CD14-positive monocyte (primary cell): Measurements from ENCODE around the gene CEP112. TPM values are rescaled to one million over a fixed set of nuclear protein-coding genes. Genes with fewer than 3 reads are reported as not detected.

Source experiments
- DNase-seq, 3 donors: peaks; one replicate each; pipeline ENCODE4 v3.0.0-alpha.2; 2011 to 2022
- H2AFZ ChIP-seq: 2 replicates; pipeline ENCODE4 v1.6.0; 2012; ENCODE audit warnings: mild to moderate bottlenecking, low read depth, low read length, inconsistent platforms; ENCODE audit not compliant: insufficient read depth, poor library complexity, severe bottlenecking
- H3K27ac ChIP-seq, 2 donors: 1 replicate in 1 of 2; 2 replicates in 1 of 2; pipeline ENCODE4 v1.5.1; 2012 to 2013; ENCODE audit warnings: low read length in 2 of 2, control low read depth in 1 of 2, inconsistent platforms in 1 of 2, low read depth in 1 of 2, mild to moderate bottlenecking in 1 of 2
- H3K27me3 ChIP-seq, 2 donors: one replicate each; pipeline versions ENCODE4 v1.6.0 to v1.6.1; 2011 to 2013; ENCODE audit warnings: low read length in 2 of 2; ENCODE audit not compliant: control insufficient read depth in 2 of 2, insufficient read depth in 2 of 2
- H3K36me3 ChIP-seq, 2 donors: replicated peaks in 1 of 2; 1 replicate in 1 of 2; 2 replicates in 1 of 2; pipeline versions ENCODE4 v1.5.1 to v1.6.1; 2012 to 2013; ENCODE audit warnings: low read length in 2 of 2, control low read depth in 1 of 2, inconsistent platforms in 1 of 2, mild to moderate bottlenecking in 1 of 2; ENCODE audit not compliant: insufficient read depth in 2 of 2, control insufficient read depth in 1 of 2
- H3K4me1 ChIP-seq, 2 donors: 1 replicate in 1 of 2; 2 replicates in 1 of 2; pipeline versions ENCODE4 v1.5.1 to v1.6.1; 2012 to 2013; ENCODE audit warnings: low read length in 2 of 2, control low read depth in 1 of 2, inconsistent platforms in 1 of 2, mild to moderate bottlenecking in 1 of 2, moderate library complexity in 1 of 2; ENCODE audit not compliant: insufficient read depth in 2 of 2, control insufficient read depth in 1 of 2
- H3K4me2 ChIP-seq: replicated peaks from 2 replicates; pipeline ENCODE3; 2012; ENCODE audit warnings: low read length, moderate library complexity, mild to moderate bottlenecking; ENCODE audit not compliant: poor library complexity, severe bottlenecking; ENCODE audit errors: extremely low read depth
- H3K4me3 ChIP-seq, 3 experiments: fragments of 200-600 bp in 1 of 3; sonication (generic) in 1 of 3; replicated peaks in 1 of 3; 1 replicate in 2 of 3; 2 replicates in 1 of 3; pipeline ENCODE4 v1.5.1; 2011 to 2013; ENCODE audit warnings: low read length in 3 of 3, mild to moderate bottlenecking in 3 of 3, control low read depth in 2 of 3, low read depth in 2 of 3, inconsistent platforms in 1 of 3, moderate library complexity in 1 of 3
- H3K79me2 ChIP-seq: 2 replicates; pipeline ENCODE4 v1.6.0; 2012; ENCODE audit warnings: mild to moderate bottlenecking, control low read depth, inconsistent platforms, low read length, moderate library complexity; ENCODE audit not compliant: insufficient read depth
- H3K9ac ChIP-seq: 2 replicates; pipeline ENCODE4 v1.6.0; 2017; ENCODE audit warnings: low read length, mild to moderate bottlenecking; ENCODE audit not compliant: insufficient read depth, poor library complexity, severe bottlenecking
- H3K9me3 ChIP-seq, 2 donors: replicated peaks in 1 of 2; 1 replicate in 1 of 2; 2 replicates in 1 of 2; pipeline versions ENCODE4 v1.5.1 to v1.6.1; 2012 to 2013; ENCODE audit warnings: low read length in 2 of 2, control low read depth in 1 of 2; ENCODE audit not compliant: control insufficient read depth in 1 of 2, insufficient read depth in 1 of 2
- H4K20me1 ChIP-seq: 2 replicates; pipeline ENCODE4 v1.6.0; 2012; ENCODE audit warnings: mild to moderate bottlenecking, low read length, control low read depth, moderate library complexity; ENCODE audit not compliant: insufficient read depth
- H3K27ac Mint-ChIP-seq, 7 donors: one replicate each; pipeline ENCODE4 v1.8.0; 2020; ENCODE audit warnings: mild to moderate bottlenecking in 7 of 7, mixed read lengths in 7 of 7, moderate library complexity in 6 of 7, inconsistent platforms in 2 of 7
- H3K27me3 Mint-ChIP-seq, 3 donors: one replicate each; pipeline ENCODE4 v1.8.0; 2021 to 2022; ENCODE audit warnings: low read depth in 3 of 3, mild to moderate bottlenecking in 3 of 3, mixed read lengths in 3 of 3, moderate library complexity in 3 of 3, inconsistent platforms in 1 of 3
- H3K36me3 Mint-ChIP-seq, 2 donors: one replicate each; pipeline ENCODE4 v1.8.0; 2020; ENCODE audit warnings: mixed read lengths in 2 of 2, inconsistent platforms in 1 of 2, mild to moderate bottlenecking in 1 of 2
- H3K4me1 Mint-ChIP-seq: one replicate; pipeline ENCODE4 v1.8.0; 2020; ENCODE audit warnings: mild to moderate bottlenecking, mixed read lengths
- H3K4me3 Mint-ChIP-seq, 2 donors: one replicate each; pipeline ENCODE4 v1.8.0; 2020; ENCODE audit warnings: mild to moderate bottlenecking in 2 of 2, mixed read lengths in 2 of 2, moderate library complexity in 1 of 2
- H3K9me3 Mint-ChIP-seq, 7 donors: one replicate each; pipeline ENCODE4 v1.8.0; 2020 to 2022; ENCODE audit warnings: mixed read lengths in 7 of 7, mild to moderate bottlenecking in 6 of 7, moderate library complexity in 6 of 7, inconsistent platforms in 2 of 7
- WGBS: methylation state at CpG from one replicate; pipeline ENCODE4 v1.1.5; 2013; ENCODE audit warnings: missing lambda C conversion rate; ENCODE audit not compliant: insufficient coverage; 5-methylcytosine and 5-hydroxymethylcytosine counted together
- intact Hi-C, 2 donors: fragments of 100-400 bp; cut with micrococcal nuclease; formaldehyde crosslinking; loops; one replicate each; pipeline versions ENCODE4 v1.15.0 to v1.15.1; 2023
- polyA plus RNA-seq, 3 donors: library from polyadenylated mRNA; depleted of rRNA in 1 of 3; unstranded in 2 of 3; stranded (reverse) in 1 of 3; fragments of 300-500 nt in 2 of 3; fragments of >200 nt in 1 of 3; fragmentation: Illumina TruSeq in 2 of 3; gene quantifications; 1 replicate in 2 of 3; 2 replicates in 1 of 3; pipeline ENCODE4 v1.2.3, GENCODE V29; 2012 to 2021
- TF ChIP-seq, protein P1 (sequence below): fragments of 200-600 bp; IDR thresholded peaks from one replicate; pipeline ENCODE4 v1.8.0; 2022; ENCODE audit warnings: antibody characterized with exemption, mild to moderate bottlenecking

Gene CEP112
- polyA plus RNA-seq, 3 donors, result 0.10 TPM; not detected in 2

DNA sequence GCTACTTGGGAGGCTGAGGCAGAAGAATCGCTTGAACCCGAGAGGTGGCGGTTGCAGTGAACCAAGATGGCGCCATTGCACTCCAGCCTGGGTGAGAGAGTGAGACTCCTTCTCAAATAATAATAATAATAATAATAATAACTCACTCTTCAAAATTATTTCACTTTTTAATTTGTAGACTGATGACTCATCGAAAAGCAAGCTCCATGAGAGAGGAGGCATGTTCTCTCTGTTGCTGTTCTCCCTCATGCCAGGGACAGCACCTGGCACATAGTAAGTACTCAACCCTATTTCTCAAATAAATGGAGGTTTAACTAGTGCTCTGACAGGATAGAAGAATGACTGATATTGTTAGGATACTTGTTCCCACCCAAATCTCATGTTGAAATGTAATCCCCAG is 265.3 kb downstream of the CEP112 start:
- H2AFZ ChIP-seq, result no peak overlapping the region
- no peaks in the 10 kb centered on the region for H4K20me1 ChIP-seq
- no peaks in the 10 kb centered on the region for H3K4me1 Mint-ChIP-seq
- no peak overlapping the region for H3K4me3 Mint-ChIP-seq
- no peak overlapping the region for H3K4me3 ChIP-seq
- no peaks in the 10 kb centered on the region for H3K36me3 ChIP-seq
- H3K79me2 ChIP-seq, result no peaks in the 10 kb centered on the region
- no peaks in the 10 kb centered on the region for H3K36me3 Mint-ChIP-seq
- peaks cover 0 to 12% (median 10%) of the 10 kb centered on the region in 7 donors for H3K9me3 Mint-ChIP-seq
- no peaks in the 10 kb centered on the region for H3K27me3 ChIP-seq
- H3K9ac ChIP-seq, result no peak overlapping the region
- WGBS, result no CpG with 5 or more reads among the region's 5 CpGs
- H3K27ac ChIP-seq, result no peak overlapping the region
- no peaks in the 10 kb centered on the region for H3K4me1 ChIP-seq
- intact Hi-C loops, result no loop called here
- H3K27me3 Mint-ChIP-seq, result peaks cover 0 to 7% (median 0%) of the 10 kb centered on the region in 3 donors
- H3K9me3 ChIP-seq, result peaks cover 4 to 16% of the 10 kb centered on the region in 2 donors
- TF ChIP-seq, protein P1, sequence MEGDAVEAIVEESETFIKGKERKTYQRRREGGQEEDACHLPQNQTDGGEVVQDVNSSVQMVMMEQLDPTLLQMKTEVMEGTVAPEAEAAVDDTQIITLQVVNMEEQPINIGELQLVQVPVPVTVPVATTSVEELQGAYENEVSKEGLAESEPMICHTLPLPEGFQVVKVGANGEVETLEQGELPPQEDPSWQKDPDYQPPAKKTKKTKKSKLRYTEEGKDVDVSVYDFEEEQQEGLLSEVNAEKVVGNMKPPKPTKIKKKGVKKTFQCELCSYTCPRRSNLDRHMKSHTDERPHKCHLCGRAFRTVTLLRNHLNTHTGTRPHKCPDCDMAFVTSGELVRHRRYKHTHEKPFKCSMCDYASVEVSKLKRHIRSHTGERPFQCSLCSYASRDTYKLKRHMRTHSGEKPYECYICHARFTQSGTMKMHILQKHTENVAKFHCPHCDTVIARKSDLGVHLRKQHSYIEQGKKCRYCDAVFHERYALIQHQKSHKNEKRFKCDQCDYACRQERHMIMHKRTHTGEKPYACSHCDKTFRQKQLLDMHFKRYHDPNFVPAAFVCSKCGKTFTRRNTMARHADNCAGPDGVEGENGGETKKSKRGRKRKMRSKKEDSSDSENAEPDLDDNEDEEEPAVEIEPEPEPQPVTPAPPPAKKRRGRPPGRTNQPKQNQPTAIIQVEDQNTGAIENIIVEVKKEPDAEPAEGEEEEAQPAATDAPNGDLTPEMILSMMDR, result no peak
- H3K4me2 ChIP-seq, result no peak overlapping the region
- DNase-seq, result no peak
- no peak overlapping the region for H3K27ac Mint-ChIP-seq

DNA sequence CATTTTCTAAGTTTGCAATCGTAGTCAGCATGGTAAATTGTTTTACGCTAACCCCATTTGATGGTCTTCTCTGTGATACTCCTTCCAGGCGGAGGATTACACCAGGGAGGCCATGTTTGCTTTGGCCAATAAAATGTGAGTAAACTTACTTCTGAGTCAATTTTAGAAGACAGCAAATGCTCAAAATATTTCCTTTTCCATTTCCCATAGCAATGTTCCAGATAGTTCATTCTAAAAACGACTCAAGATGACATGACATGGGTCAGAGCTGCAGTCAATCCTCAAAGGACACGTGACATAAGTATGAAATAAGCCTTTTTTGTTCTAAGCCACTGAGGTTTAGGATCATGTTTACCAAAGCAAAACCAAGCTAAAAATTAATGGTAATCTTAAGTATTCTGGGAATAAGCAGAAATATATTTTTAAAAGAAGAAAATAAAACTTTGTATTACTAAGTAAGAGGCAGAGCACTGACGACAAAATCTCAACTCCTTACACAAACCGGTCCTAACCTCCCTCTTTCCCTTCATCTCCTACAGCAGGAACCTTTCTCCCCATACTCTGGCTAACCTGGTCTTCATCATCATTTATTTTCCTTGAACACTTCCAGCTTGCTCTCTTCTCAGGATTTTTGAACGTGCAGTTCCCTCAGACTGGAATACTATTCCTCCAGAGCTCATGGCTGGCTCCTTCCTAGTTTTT is 266.2 kb downstream of the CEP112 start:
- Histone ChIP-seq H4K20me1 (no peaks in the 10 kb centered on the region), H3K79me2 (no peaks in the 10 kb centered on the region), H3K36me3 (no peaks in the 10 kb centered on the region), H3K27ac (no peak overlapping the region), H3K4me3 (no peak overlapping the region), H3K9ac (no peak overlapping the region), H3K4me1 (no peaks in the 10 kb centered on the region), H3K9me3 (peaks cover 4 to 12% of the 10 kb centered on the region in 2 donors), H3K4me2 (no peak overlapping the region), H2AFZ (no peak overlapping the region), H3K27me3 (no peaks in the 10 kb centered on the region)
- Mint-ChIP-seq H3K36me3 (no peaks in the 10 kb centered on the region), H3K27me3 (peaks cover 0 to 3% (median 0%) of the 10 kb centered on the region in 3 donors), H3K4me3 (no peak overlapping the region), H3K27ac (no peak overlapping the region), H3K4me1 (no peaks in the 10 kb centered on the region), H3K9me3 (peaks cover 0 to 11% (median 8%) of the 10 kb centered on the region in 7 donors)
- intact Hi-C loops, result no loop called here
- no peak for DNase-seq
- WGBS, result 91% methylated on average over 5 of the region's 8 CpGs
- TF ChIP-seq, protein P1, result no peak
